Measurements from ENCODE around the gene IFT81.

Gene IFT81

DNA sequence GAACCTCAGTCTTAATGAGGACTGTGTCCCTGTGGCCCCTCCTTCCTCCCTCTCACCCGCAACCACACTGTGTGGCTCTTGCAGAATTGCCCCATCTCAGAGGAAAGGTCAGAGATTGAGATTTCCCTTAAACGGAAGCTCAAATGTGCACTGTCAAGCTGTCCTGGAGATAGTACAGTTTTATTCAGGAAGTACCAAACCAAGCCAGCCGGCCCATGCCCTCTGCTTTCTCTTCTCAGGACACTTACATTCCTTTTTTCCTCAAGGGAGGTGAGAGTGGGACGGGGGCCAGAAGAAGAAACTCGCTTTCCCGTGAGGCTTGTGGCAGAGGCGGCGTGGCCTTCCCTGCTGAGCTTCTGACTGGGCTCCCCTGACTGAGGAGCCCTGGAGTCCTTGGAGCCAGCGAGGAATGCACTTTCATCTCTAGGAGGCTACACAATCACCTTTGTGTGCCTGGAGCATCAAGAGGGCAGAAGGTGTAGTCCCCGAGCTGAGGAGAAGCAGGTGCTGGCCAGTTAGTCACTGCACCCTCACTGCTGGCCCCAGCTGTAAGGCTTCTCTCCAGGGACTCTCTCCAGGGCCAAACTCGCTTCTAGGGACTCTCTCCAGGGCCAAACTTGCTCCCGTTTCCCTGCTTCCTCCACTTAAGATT is 132.7 kb downstream of the IFT81 start:
- no peak overlapping the region for H3K4me3 ChIP-seq (ENCODE audit: low read length)
- no peak overlapping the region for H3K9ac ChIP-seq (ENCODE audit: low read length)
- no peaks in the 10 kb centered on the region for H3K9me2 ChIP-seq (replicated peaks; ENCODE audit: insufficient read depth, low read length)
- no peaks in the 10 kb centered on the region for H3K36me3 ChIP-seq (replicated peaks; ENCODE audit: insufficient read depth, low read length)
- no peaks in the 10 kb centered on the region for H3K4me1 ChIP-seq (ENCODE audit: low read length)
- no peak overlapping the region for H2AFZ ChIP-seq (ENCODE audit: low read length)
- no peaks in the 10 kb centered on the region for H3K27me3 ChIP-seq (replicated peaks; ENCODE audit: insufficient read depth, low read length)
- no peak for DNase-seq
- no peak overlapping the region for H3K4me2 ChIP-seq (ENCODE audit: low read depth, low read length)
- no peaks in the 10 kb centered on the region for H3K79me2 ChIP-seq (ENCODE audit: low read length)
- no peaks in the 10 kb centered on the region for H3K9me3 ChIP-seq (replicated peaks; ENCODE audit: insufficient read depth, low read length)
- no peak for TF ChIP-seq EZH2phosphoT487 (IDR thresholded peaks at IDR 0.05; ENCODE audit: low read length)
- TF ChIP-seq, protein P1, sequence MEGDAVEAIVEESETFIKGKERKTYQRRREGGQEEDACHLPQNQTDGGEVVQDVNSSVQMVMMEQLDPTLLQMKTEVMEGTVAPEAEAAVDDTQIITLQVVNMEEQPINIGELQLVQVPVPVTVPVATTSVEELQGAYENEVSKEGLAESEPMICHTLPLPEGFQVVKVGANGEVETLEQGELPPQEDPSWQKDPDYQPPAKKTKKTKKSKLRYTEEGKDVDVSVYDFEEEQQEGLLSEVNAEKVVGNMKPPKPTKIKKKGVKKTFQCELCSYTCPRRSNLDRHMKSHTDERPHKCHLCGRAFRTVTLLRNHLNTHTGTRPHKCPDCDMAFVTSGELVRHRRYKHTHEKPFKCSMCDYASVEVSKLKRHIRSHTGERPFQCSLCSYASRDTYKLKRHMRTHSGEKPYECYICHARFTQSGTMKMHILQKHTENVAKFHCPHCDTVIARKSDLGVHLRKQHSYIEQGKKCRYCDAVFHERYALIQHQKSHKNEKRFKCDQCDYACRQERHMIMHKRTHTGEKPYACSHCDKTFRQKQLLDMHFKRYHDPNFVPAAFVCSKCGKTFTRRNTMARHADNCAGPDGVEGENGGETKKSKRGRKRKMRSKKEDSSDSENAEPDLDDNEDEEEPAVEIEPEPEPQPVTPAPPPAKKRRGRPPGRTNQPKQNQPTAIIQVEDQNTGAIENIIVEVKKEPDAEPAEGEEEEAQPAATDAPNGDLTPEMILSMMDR (IDR thresholded peaks at IDR 0.05; ENCODE audit: low read length): no peak
- no peak overlapping the region for H3K27ac ChIP-seq (ENCODE audit: low read length)
- H3F3A ChIP-seq (ENCODE audit: insufficient read depth, low read length): no peaks in the 10 kb centered on the region
- H4K20me1 ChIP-seq (ENCODE audit: insufficient read depth, low read length): no peaks in the 10 kb centered on the region

DNA sequence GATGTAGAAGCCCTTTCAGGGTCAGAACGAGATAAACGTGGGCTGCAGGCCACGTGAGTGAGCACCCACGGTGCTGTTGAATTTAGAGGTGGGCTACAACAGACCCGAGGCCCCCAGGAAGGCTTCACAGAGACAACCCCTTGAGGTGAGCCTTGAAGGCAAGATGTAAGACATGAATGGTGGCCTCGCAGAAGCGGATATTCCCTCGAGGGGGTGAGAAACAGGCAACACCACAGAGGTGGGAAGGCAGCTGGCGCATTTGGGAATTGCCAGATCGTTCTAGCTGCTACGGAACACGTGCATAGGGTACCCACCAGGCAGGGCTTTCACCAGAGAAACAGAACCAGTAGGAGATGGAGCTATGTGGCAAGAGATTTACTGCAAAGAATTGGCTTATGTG is 134.3 kb downstream of the IFT81 start:
- Histone ChIP-seq H3K9me3 (replicated peaks; ENCODE audit: insufficient read depth, low read length) (no peaks in the 10 kb centered on the region), H2AFZ (ENCODE audit: low read length) (no peak overlapping the region), H3K9me2 (replicated peaks; ENCODE audit: insufficient read depth, low read length) (no peaks in the 10 kb centered on the region), H3K4me3 (ENCODE audit: low read length) (no peak overlapping the region), H3K9ac (ENCODE audit: low read length) (no peak overlapping the region), H3K36me3 (replicated peaks; ENCODE audit: insufficient read depth, low read length) (no peaks in the 10 kb centered on the region), H3F3A (ENCODE audit: insufficient read depth, low read length) (no peaks in the 10 kb centered on the region), H3K4me1 (ENCODE audit: low read length) (no peaks in the 10 kb centered on the region), H4K20me1 (ENCODE audit: insufficient read depth, low read length) (no peaks in the 10 kb centered on the region), H3K79me2 (ENCODE audit: low read length) (no peaks in the 10 kb centered on the region), H3K4me2 (ENCODE audit: low read depth, low read length) (no peak overlapping the region), H3K27me3 (replicated peaks; ENCODE audit: insufficient read depth, low read length) (no peaks in the 10 kb centered on the region), H3K27ac (ENCODE audit: low read length) (no peak overlapping the region)
- TF ChIP-seq, protein P1 (IDR thresholded peaks at IDR 0.05; ENCODE audit: low read length): no peak
- TF ChIP-seq EZH2 (optimal IDR thresholded peaks at IDR 0.05; ENCODE audit: low read depth, low read length) (no peak), EZH2phosphoT487 (IDR thresholded peaks at IDR 0.05; ENCODE audit: low read length) (no peak)
- DNase-seq: no peak

GRCh38 chr12:110262442-110263388 is 138.6 kb downstream of the IFT81 start:
- DNase-seq: no peak
- Histone ChIP-seq H3K4me2 (ENCODE audit: low read depth, low read length) (no peak overlapping the region), H4K20me1 (ENCODE audit: insufficient read depth, low read length) (no peaks in the 10 kb centered on the region), H3F3A (ENCODE audit: insufficient read depth, low read length) (no peaks in the 10 kb centered on the region), H3K79me2 (ENCODE audit: low read length) (no peaks in the 10 kb centered on the region), H3K9me3 (replicated peaks; ENCODE audit: insufficient read depth, low read length) (no peaks in the 10 kb centered on the region), H3K9ac (ENCODE audit: low read length) (no peak overlapping the region), H3K36me3 (replicated peaks; ENCODE audit: insufficient read depth, low read length) (no peaks in the 10 kb centered on the region), H3K4me3 (ENCODE audit: low read length) (no peak overlapping the region), H3K9me2 (replicated peaks; ENCODE audit: insufficient read depth, low read length) (no peaks in the 10 kb centered on the region), H2AFZ (ENCODE audit: low read length) (no peak overlapping the region), H3K4me1 (ENCODE audit: low read length) (no peaks in the 10 kb centered on the region), H3K27ac (ENCODE audit: low read length) (no peak overlapping the region), H3K27me3 (replicated peaks; ENCODE audit: insufficient read depth, low read length) (no peaks in the 10 kb centered on the region)
- TF ChIP-seq, protein P1 (IDR thresholded peaks at IDR 0.05; ENCODE audit: low read length): no peak
- TF ChIP-seq EZH2 (optimal IDR thresholded peaks at IDR 0.05; ENCODE audit: low read depth, low read length) (no peak), EZH2phosphoT487 (IDR thresholded peaks at IDR 0.05; ENCODE audit: low read length) (no peak)
